GM12878 (cell line): ENCODE data around the gene PPID. TPM values are rescaled to one million over a fixed set of nuclear protein-coding genes. Genes with fewer than 3 reads are reported as not detected.
A peak's percentile ranks its signal among the peaks of the same experiment; 100 is the strongest.

ENCODE experiments used
- ESRRA ChIP-seq: IDR thresholded peaks from 2 replicates; pipeline ENCODE4 v1.6.1; 2012; ENCODE audit warnings: mild to moderate bottlenecking, low read length, improper control_type of control experiment
- HDGF ChIP-seq: fragments of 450-650 bp; IDR thresholded peaks from 2 replicates; pipeline ENCODE4 v1.6.1; 2016; ENCODE audit warnings: antibody characterized with exemption
- polyA plus RNA-seq, 11 experiments: library from polyadenylated mRNA; depleted of rRNA in 4 of 11; unstranded in 6 of 11; stranded (reverse) in 5 of 11; fragments of >200 nt; fragmentation: Nextera tagmentation in 4 of 11; fragmentation: Illumina TruSeq in 1 of 11; extraction: Ambion mirVana in 4 of 11; extraction: Trizol in 1 of 11; gene quantifications; 1 replicate in 1 of 11; 2 replicates in 10 of 11; pipeline versions ENCODE4 v1.2.1 to v1.2.3, GENCODE V29; 2011 to 2016; ENCODE audit warnings: inconsistent platforms in 2 of 11, missing spikeins in 2 of 11, low read depth in 1 of 11
- total RNA-seq, 4 experiments: library from RNA; depleted of rRNA in 3 of 4; stranded (reverse); fragments of >200 nt in 3 of 4; fragmentation: Illumina TruSeq in 1 of 4; extraction: Trizol in 1 of 4; gene quantifications; 2 replicates each; pipeline versions ENCODE4 v1.2.1 to v1.2.3, GENCODE V29; 2013 to 2021
- TF ChIP-seq, protein P1 (sequence below): fragments of 450-650 bp; formaldehyde crosslinking; IDR thresholded peaks from 2 replicates; pipeline ENCODE4 v1.4.0; 2022; ENCODE audit warnings: mild to moderate bottlenecking, moderate library complexity
- TF ChIP-seq, protein P2 (sequence below): fragments of 150-350 bp; IDR thresholded peaks from 2 replicates; pipeline ENCODE4 v1.6.1; 2016; ENCODE audit warnings: low read depth, low read length

The PPID gene
- total and polyA plus RNA-seq, 10 of the 15 experiments (the other 5 are each of a cell fraction or from before 2014, with no cell fraction given): 21.9 to 64.3 (median 39.5) TPM

DNA sequence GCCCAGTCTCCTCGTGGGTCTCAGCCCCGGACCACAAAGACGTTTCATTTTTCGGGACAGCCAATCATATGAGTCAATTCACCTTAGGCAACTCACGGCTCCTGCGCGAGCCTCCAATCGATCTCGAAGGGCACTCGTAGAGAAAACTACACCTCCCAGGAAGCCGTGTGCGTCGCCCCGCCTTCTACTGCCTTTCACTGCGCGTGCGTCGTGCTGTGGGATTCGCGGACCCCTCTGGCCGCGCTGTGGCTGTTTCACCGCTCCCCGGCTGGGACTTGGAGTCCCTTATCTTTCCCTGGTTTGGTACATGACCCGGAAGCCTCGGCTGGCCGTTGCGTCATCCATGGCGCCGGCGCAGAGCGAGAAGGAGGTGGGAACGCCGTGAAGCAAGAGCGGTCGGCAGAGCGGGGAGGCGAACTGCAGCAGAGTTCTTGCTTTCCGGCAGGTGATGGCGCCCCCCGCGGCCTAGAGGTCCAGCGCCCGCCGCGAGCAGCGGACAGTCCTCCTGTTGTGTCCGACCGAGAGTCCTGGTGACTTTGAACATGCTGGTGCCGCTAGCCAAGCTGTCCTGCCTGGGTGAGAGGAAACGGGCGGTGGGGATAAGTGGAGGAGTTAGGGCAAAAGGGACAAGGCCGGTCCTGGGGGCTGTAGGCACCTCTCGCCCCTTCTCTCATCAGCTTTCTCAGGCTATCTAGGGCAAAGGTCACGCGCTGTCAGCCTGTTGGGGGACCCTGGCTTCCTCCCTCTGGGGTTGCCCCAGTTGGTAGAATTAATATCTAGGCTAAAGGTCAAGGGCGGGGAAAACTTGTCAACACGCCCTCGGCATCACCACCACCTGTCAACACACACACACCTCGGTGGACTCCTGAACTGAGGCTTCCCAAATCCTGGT is 51.0 kb downstream of the PPID start, which contains the start of gene ETFDH (continued):
- TF ChIP-seq, protein P1, sequence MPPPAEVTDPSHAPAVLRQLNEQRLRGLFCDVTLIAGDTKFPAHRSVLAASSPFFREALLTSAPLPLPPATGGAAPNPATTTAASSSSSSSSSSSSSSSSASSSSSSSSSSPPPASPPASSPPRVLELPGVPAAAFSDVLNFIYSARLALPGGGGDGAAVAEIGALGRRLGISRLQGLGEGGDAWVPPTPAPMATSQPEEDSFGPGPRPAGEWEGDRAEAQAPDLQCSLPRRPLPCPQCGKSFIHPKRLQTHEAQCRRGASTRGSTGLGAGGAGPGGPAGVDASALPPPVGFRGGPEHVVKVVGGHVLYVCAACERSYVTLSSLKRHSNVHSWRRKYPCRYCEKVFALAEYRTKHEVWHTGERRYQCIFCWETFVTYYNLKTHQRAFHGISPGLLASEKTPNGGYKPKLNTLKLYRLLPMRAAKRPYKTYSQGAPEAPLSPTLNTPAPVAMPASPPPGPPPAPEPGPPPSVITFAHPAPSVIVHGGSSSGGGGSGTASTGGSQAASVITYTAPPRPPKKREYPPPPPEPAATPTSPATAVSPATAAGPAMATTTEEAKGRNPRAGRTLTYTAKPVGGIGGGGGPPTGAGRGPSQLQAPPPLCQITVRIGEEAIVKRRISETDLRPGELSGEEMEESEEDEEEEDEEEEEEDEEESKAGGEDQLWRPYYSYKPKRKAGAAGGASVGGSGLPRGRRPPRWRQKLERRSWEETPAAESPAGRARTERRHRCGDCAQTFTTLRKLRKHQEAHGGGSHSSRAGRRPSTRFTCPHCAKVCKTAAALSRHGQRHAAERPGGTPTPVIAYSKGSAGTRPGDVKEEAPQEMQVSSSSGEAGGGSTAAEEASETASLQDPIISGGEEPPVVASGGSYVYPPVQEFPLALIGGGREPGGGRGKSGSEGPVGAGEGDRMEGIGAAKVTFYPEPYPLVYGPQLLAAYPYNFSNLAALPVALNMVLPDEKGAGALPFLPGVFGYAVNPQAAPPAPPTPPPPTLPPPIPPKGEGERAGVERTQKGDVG (CRISPR knock-in tag): no peak
- TF ChIP-seq, protein P2, sequence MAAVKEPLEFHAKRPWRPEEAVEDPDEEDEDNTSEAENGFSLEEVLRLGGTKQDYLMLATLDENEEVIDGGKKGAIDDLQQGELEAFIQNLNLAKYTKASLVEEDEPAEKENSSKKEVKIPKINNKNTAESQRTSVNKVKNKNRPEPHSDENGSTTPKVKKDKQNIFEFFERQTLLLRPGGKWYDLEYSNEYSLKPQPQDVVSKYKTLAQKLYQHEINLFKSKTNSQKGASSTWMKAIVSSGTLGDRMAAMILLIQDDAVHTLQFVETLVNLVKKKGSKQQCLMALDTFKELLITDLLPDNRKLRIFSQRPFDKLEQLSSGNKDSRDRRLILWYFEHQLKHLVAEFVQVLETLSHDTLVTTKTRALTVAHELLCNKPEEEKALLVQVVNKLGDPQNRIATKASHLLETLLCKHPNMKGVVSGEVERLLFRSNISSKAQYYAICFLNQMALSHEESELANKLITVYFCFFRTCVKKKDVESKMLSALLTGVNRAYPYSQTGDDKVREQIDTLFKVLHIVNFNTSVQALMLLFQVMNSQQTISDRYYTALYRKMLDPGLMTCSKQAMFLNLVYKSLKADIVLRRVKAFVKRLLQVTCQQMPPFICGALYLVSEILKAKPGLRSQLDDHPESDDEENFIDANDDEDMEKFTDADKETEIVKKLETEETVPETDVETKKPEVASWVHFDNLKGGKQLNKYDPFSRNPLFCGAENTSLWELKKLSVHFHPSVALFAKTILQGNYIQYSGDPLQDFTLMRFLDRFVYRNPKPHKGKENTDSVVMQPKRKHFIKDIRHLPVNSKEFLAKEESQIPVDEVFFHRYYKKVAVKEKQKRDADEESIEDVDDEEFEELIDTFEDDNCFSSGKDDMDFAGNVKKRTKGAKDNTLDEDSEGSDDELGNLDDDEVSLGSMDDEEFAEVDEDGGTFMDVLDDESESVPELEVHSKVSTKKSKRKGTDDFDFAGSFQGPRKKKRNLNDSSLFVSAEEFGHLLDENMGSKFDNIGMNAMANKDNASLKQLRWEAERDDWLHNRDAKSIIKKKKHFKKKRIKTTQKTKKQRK: peak; percentile 22; the same call in 1 of the 2 replicates
- peak; percentile 96 for TF ChIP-seq HDGF
- no peak for TF ChIP-seq ESRRA
